WERI-Rb-1 (cell line): ENCODE measurements around the gene CCDC12.

Experiments used
- DNase-seq: peaks from one replicate; pipeline ENCODE4 v3.0.0-alpha.2; 2020
- H3K27ac ChIP-seq: fragments of 250-450 bp; sonication (Bioruptor Pico); 2 replicates; pipeline ENCODE4 v1.5.1; 2020; ENCODE audit warnings: mild to moderate bottlenecking, moderate library complexity
- H3K27me3 ChIP-seq: fragments of 250-450 bp; sonication (Bioruptor Pico); 2 replicates; pipeline ENCODE4 v1.5.1; 2021; ENCODE audit warnings: mild to moderate bottlenecking, low read depth, moderate library complexity; ENCODE audit not compliant: insufficient read depth, severe bottlenecking
- H3K36me3 ChIP-seq: fragments of 250-450 bp; sonication (Bioruptor Pico); 2 replicates; pipeline ENCODE4 v1.5.1; 2020; ENCODE audit warnings: mild to moderate bottlenecking, moderate library complexity
- H3K4me3 ChIP-seq: 2 replicates; pipeline ENCODE4 v1.5.1; 2011; ENCODE audit warnings: low read depth, mild to moderate bottlenecking, control low read depth, low read length
- H3K9me3 ChIP-seq: fragments of 250-450 bp; sonication (Bioruptor Pico); 2 replicates; pipeline ENCODE4 v1.5.1; 2021; ENCODE audit warnings: mild to moderate bottlenecking, moderate library complexity; ENCODE audit not compliant: severe bottlenecking
- TF ChIP-seq, protein P1 (sequence below): IDR thresholded peaks from 2 replicates; pipeline ENCODE4 v1.5.1; 2011; ENCODE audit warnings: low read depth, mild to moderate bottlenecking, control low read depth, inconsistent platforms, low read length

The CCDC12 gene

GRCh38 chr3:46960835-46961234, 15.7 kb downstream of the CCDC12 start:
- no peaks in the 10 kb centered on the region for H3K27me3 ChIP-seq
- TF ChIP-seq, protein P1, sequence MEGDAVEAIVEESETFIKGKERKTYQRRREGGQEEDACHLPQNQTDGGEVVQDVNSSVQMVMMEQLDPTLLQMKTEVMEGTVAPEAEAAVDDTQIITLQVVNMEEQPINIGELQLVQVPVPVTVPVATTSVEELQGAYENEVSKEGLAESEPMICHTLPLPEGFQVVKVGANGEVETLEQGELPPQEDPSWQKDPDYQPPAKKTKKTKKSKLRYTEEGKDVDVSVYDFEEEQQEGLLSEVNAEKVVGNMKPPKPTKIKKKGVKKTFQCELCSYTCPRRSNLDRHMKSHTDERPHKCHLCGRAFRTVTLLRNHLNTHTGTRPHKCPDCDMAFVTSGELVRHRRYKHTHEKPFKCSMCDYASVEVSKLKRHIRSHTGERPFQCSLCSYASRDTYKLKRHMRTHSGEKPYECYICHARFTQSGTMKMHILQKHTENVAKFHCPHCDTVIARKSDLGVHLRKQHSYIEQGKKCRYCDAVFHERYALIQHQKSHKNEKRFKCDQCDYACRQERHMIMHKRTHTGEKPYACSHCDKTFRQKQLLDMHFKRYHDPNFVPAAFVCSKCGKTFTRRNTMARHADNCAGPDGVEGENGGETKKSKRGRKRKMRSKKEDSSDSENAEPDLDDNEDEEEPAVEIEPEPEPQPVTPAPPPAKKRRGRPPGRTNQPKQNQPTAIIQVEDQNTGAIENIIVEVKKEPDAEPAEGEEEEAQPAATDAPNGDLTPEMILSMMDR = no peak
- peaks cover 20% of the 10 kb centered on the region for H3K36me3 ChIP-seq
- H3K27ac ChIP-seq = no peak overlapping the region
- H3K4me3 ChIP-seq = no peak overlapping the region
- no peak for DNase-seq
- H3K9me3 ChIP-seq = no peaks in the 10 kb centered on the region

GRCh38 chr3:46960081-46960701, 16.4 kb downstream of the CCDC12 start:
- DNase-seq = no peak
- TF ChIP-seq, protein P1 = no peak
- H3K36me3 ChIP-seq = peaks cover 13% of the 10 kb centered on the region
- H3K9me3 ChIP-seq = no peaks in the 10 kb centered on the region
- H3K4me3 ChIP-seq = no peak overlapping the region
- no peak overlapping the region for H3K27ac ChIP-seq
- H3K27me3 ChIP-seq = no peaks in the 10 kb centered on the region

GRCh38 chr3:46959161-46959511, 17.4 kb downstream of the CCDC12 start:
- Histone ChIP-seq H3K9me3 (no peaks in the 10 kb centered on the region), H3K36me3 (peaks cover 11% of the 10 kb centered on the region), H3K27me3 (no peaks in the 10 kb centered on the region), H3K4me3 (no peak overlapping the region), H3K27ac (no peak overlapping the region)
- TF ChIP-seq, protein P1 = no peak
- DNase-seq = no peak

DNA sequence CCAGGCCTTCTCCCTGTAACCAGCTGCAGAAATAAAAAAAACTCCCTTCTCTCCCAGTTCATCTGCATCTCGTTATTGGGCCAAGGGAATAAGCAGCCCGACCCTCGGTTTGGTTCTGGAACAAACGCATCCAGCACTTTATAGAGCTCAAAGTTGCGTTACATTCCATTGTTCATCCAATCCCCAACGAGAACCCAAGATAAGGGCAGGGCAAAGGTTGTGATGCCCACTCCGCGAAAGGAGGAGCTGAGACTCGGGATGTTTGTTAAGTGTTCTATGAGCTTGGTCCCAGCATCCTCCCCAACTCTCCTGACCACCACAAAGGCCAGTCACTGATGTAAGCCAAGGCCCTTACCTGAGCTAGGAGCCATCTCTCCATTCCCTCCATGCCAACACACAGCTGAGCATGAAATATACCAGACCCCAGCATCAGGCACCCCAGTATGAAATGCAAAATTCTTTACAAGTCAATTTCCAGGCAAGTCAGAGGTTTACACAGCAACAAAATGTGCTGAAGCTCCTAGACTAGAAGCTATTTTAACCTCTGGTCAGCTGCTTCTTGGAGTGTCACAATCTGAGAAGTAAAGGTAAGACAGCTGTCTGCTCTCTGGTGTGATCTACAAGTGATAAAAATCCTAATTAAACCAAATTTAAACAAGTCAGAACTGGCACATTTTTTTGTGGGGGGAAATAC, 17.9 kb downstream of the CCDC12 start:
- Histone ChIP-seq H3K9me3 (no peaks in the 10 kb centered on the region), H3K4me3 (no peak overlapping the region), H3K27ac (no peak overlapping the region), H3K36me3 (peaks cover 11% of the 10 kb centered on the region), H3K27me3 (no peaks in the 10 kb centered on the region)
- DNase-seq = no peak
- TF ChIP-seq, protein P1 = no peak

DNA sequence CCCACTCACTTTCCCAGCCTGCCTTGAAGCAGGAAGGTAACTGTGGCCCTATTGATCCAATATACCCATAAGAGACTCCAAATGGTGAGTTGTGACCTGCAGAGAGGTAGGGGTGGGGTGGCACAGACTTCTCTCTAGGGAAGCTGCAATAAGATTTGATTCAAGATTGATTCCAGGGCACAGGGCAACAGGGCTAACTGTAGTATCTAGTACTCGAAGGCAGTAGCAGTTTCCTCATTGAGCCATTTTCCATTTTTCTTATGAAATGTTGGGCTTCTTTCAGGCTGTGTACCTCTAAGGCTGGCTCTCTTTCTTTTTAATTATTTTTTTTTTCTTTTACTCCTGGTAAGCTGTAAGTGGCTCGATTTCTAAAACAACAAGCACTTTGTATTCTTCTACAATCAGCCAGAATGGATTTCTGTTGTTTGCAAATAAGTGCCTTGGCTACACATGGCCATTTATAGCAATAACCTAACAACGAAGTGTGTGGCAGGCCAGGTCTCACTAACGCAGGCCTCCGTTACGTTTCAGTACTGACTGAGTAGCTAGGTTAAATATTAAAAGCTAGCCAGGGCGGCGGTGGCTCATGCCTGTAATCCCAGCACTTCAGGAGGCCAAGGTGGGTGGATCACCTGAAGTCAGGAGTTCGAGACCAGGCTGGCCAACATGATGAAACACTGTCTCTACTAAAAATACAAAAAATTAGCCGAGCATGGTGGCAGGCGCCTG, 19.3 kb downstream of the CCDC12 start:
- H3K27ac ChIP-seq = no peak overlapping the region
- H3K9me3 ChIP-seq = no peaks in the 10 kb centered on the region
- DNase-seq = no peak
- H3K27me3 ChIP-seq = no peaks in the 10 kb centered on the region
- H3K36me3 ChIP-seq = peaks cover 6% of the 10 kb centered on the region
- TF ChIP-seq, protein P1 = no peak
- no peak overlapping the region for H3K4me3 ChIP-seq
